ENCODE data around the gene ABI3BP.

ABI3BP gene

GRCh38 chr3:100941451-100941850, 51.8 kb downstream of the ABI3BP start:
- no peak for TF ChIP-seq CTCF (conservative IDR thresholded peaks at IDR 0.05)
- TF ChIP-seq ZFX (IDR thresholded peaks at IDR 0.05) = no peak
- no peak overlapping the region for H3K27ac ChIP-seq

GRCh38 chr3:100941041-100941440, 52.2 kb downstream of the ABI3BP start:
- no peak for TF ChIP-seq ZFX (IDR thresholded peaks at IDR 0.05)
- TF ChIP-seq CTCF (conservative IDR thresholded peaks at IDR 0.05) = no peak
- H3K27ac ChIP-seq = no peak overlapping the region

GRCh38 chr3:100936931-100937330, 56.3 kb downstream of the ABI3BP start:
- H3K27ac ChIP-seq = no peak overlapping the region
- TF ChIP-seq ZFX (IDR thresholded peaks at IDR 0.05) (no peak), CTCF (conservative IDR thresholded peaks at IDR 0.05) (no peak)

- TF ChIP-seq CTCF (conservative IDR thresholded peaks at IDR 0.05) = no peak
- TF ChIP-seq ZFX (IDR thresholded peaks at IDR 0.05) = no peak
- H3K27ac ChIP-seq = no peak overlapping the region
Observed at GRCh38 chr3:100932491-100932890, 60.7 kb downstream of the ABI3BP start.

- no peak overlapping the region for H3K27ac ChIP-seq
- TF ChIP-seq ZFX (IDR thresholded peaks at IDR 0.05) (no peak), CTCF (conservative IDR thresholded peaks at IDR 0.05) (no peak)
Observed at GRCh38 chr3:100928638-100929428, 64.4 kb downstream of the ABI3BP start.

GRCh38 chr3:100927775-100928174, 65.4 kb downstream of the ABI3BP start:
- TF ChIP-seq CTCF (conservative IDR thresholded peaks at IDR 0.05) = no peak
- TF ChIP-seq ZFX (IDR thresholded peaks at IDR 0.05) = no peak
- no peak overlapping the region for H3K27ac ChIP-seq

GRCh38 chr3:100915706-100916495, 77.3 kb downstream of the ABI3BP start:
- TF ChIP-seq ZFX (IDR thresholded peaks at IDR 0.05) (no peak), CTCF (conservative IDR thresholded peaks at IDR 0.05) (no peak)
- H3K27ac ChIP-seq = no peak overlapping the region
